BJ (cell line): Measurements from ENCODE around the gene FKBP1B. TPM values are rescaled to one million over a fixed set of nuclear protein-coding genes. Genes with fewer than 3 reads are reported as not detected.

Experiments
- CTCF ChIA-PET: fragments of 350-600 bp; formaldehyde crosslinking; extraction: SDS; loops from one replicate; lab custom pipeline; 2021; ENCODE audit warnings: antibody characterized with exemption, inconsistent platforms; lab: Yijun Ruan, JAX
- POLR2A ChIA-PET: fragments of 300-600 bp; sonication (Branson Sonifier 250); formaldehyde crosslinking; extraction: SDS; loops from one replicate; lab custom pipeline; 2021; ENCODE audit warnings: antibody characterized with exemption; lab: Charles Lee
- DNase-seq: peaks from one replicate; pipeline ENCODE4 v3.0.0-alpha.2; 2011; ENCODE audit warnings: low read depth
- H3K27me3 ChIP-seq: 2 replicates; pipeline ENCODE4 v1.6.0; 2011; ENCODE audit warnings: low read length; ENCODE audit not compliant: control insufficient read depth, insufficient read depth
- H3K36me3 ChIP-seq: 2 replicates; pipeline ENCODE4 v1.5.1; 2011; ENCODE audit warnings: low read length; ENCODE audit not compliant: control insufficient read depth, insufficient read depth
- H3K4me3 ChIP-seq: 2 replicates; pipeline ENCODE4 v1.5.1; 2011; ENCODE audit warnings: low read depth, mild to moderate bottlenecking, control low read depth, low read length
- polyA plus RNA-seq: library from polyadenylated mRNA; depleted of rRNA; stranded (reverse); fragments of >200 nt; gene quantifications from 2 replicates; pipeline ENCODE4 v1.2.3, GENCODE V29; 2011
- TF ChIP-seq, protein P1 (sequence below): IDR thresholded peaks from 2 replicates; pipeline ENCODE4 v1.5.1; 2011; ENCODE audit warnings: low read depth, mild to moderate bottlenecking, control low read depth, inconsistent platforms, low read length, moderate library complexity; ENCODE audit not compliant: insufficient read depth

The FKBP1B gene
- polyA plus RNA-seq, 1 experiment, result 15.9 TPM

DNA sequence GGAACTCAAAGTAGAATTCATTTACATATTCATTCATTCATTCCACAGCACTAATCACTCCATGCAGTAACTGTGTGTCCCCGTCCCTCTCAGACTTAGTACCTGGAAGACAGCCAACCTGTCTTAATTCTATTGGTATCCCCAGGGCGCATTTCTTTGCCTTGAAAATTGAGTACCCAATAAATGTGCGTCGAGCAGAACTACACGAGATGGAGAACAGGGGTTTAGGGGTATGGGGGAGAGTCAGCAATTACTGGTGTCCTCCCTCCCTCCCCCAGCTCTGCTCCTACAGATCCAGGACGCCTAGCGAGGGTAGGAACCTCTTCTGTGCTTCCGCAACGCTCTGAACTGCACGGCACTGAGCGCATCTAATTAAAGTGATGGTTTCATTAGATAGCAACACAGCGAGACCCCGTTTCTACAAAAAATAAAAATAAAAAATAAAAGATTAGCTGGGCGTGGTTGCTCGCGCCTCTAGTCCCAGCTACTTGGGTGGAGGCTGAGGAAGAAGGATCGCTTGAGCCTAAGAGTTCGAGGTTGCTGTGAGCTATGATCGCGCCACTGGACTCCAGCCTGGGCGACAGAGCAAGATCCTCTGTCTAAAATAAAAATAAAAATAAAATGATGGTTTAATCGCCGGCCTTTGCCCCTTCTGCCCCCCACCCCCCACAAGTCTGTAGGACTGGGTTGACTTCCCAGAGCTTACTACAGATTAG is 614 bp upstream of the FKBP1B start:
- TF ChIP-seq, protein P1, sequence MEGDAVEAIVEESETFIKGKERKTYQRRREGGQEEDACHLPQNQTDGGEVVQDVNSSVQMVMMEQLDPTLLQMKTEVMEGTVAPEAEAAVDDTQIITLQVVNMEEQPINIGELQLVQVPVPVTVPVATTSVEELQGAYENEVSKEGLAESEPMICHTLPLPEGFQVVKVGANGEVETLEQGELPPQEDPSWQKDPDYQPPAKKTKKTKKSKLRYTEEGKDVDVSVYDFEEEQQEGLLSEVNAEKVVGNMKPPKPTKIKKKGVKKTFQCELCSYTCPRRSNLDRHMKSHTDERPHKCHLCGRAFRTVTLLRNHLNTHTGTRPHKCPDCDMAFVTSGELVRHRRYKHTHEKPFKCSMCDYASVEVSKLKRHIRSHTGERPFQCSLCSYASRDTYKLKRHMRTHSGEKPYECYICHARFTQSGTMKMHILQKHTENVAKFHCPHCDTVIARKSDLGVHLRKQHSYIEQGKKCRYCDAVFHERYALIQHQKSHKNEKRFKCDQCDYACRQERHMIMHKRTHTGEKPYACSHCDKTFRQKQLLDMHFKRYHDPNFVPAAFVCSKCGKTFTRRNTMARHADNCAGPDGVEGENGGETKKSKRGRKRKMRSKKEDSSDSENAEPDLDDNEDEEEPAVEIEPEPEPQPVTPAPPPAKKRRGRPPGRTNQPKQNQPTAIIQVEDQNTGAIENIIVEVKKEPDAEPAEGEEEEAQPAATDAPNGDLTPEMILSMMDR, result no peak
- CTCF ChIA-PET, result interaction anchor here (0.7 kb wide), 1 partner anchor 17 kb away, joined by 3 read pairs; no protein-coding TSS in a partner anchor
- POLR2A ChIA-PET, result no interaction called here
- Histone ChIP-seq H3K27me3 (no peaks in the 10 kb centered on the region), H3K4me3 (peak overlapping the region; percentile 75), H3K36me3 (no peaks in the 10 kb centered on the region)
- DNase-seq, result no peak

DNA sequence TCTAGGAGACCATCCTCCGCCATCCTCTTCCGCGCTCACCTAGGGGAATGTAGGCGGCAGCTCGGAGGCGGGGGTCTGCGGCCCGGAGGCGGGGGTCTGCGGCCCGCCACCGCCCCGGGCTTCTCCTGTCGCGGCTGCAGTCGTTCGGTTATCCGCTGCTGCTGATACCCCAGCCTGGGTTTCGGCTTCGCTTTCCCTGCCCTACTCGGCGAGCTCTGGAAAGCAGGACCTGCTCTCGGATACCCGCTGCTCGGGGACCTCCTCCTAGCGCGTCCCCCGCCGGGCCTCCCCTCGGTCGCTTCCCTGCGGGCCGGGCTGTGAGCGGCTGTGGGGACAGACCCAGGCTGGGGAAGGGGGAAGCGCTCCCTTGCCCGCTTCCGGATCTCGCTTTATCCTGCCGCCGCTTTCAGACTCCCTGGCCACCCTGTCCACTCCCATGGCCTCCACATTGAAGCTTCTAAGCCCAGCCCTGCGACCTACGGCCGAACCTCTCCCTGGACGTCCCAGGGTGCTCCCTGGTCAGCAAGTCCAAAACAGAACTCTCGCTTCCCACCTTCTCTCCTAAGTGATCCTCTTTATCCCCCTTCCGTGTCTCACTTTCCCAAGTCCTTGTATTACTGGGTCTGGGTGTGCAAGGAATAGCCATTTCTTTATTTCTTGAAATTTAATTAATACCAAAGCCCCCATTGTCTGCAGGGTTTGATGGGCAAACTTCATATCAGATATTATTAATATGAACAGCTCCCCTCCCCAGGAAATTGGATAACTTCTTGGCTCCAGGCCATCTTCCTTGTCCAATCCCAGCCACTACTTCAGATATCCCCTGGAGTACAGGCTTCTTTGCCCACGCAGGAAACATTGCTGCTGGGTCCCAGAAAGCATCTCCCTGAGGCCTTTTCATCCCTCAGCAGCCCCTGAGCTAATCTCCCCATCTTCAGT is 769 bp downstream of the FKBP1B start:
- Histone ChIP-seq H3K4me3 (peak overlapping the region; percentile 75), H3K36me3 (no peaks in the 10 kb centered on the region), H3K27me3 (no peaks in the 10 kb centered on the region)
- TF ChIP-seq, protein P1, result no peak
- POLR2A ChIA-PET, result no interaction called here
- no peak for DNase-seq
- CTCF ChIA-PET, result interaction anchor here (1.2 to 1.8 kb wide), 3 partner anchors 10 to 124 kb away, joined by 3 to 8 read pairs (median 5); partner anchors contain the start of gene ATAD2B

DNA sequence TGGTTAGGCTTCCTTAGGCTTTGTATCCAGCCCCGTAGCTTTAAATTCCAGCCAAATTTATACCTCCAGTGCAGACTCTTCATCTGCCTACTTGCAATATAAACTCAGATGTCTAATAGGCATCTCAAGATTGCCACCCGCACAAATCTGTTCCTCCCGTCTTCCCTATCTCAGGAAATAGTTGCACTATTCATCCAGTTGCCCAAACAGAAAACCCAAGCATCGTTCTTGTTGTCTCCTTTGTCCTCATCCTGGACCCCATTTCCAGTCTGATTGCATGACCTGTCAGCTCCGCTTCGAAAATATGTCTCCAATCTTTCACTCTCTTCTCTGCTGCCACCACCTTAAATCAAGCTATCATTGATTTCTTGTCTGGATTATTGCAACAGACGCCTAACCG is 2.3 kb downstream of the FKBP1B start:
- no peaks in the 10 kb centered on the region for H3K27me3 ChIP-seq
- no peak overlapping the region for H3K4me3 ChIP-seq
- H3K36me3 ChIP-seq, result no peaks in the 10 kb centered on the region
- ChIA-PET POLR2A (no interaction called here), CTCF (interaction anchor here (1.3 to 1.6 kb wide), 3 partner anchors 10 to 125 kb away, joined by 3 to 4 read pairs (median 3); partner anchors contain the start of gene ATAD2B)
- TF ChIP-seq, protein P1, result no peak
- no peak for DNase-seq

GRCh38 chr2:24052951-24053350 is 3.4 kb downstream of the FKBP1B start:
- no peaks in the 10 kb centered on the region for H3K36me3 ChIP-seq
- ChIA-PET POLR2A (no interaction called here), CTCF (interaction anchor here (1.3 to 1.6 kb wide), 3 partner anchors 8 to 126 kb away, joined by 3 to 4 read pairs (median 3); partner anchors contain the start of gene ATAD2B)
- H3K4me3 ChIP-seq, result no peak overlapping the region
- TF ChIP-seq, protein P1, result no peak
- no peaks in the 10 kb centered on the region for H3K27me3 ChIP-seq
- no peak for DNase-seq
